Renal pelvis (tissue), 4 donors: ENCODE results near the gene MACF1. TPM values are rescaled to one million over a fixed set of nuclear protein-coding genes. Genes with fewer than 3 reads are reported as not detected.

ENCODE experiments used
- DNase-seq: peaks from one replicate; pipeline ENCODE4 v3.0.0-alpha.2; 2013
- polyA plus RNA-seq, 3 donors: library from polyadenylated mRNA; unstranded; fragments of 120-200 nt; gene quantifications; one replicate each; pipeline ENCODE4 v1.2.1, GENCODE V29; 2013; ENCODE audit not compliant: insufficient read length in 3 of 3

MACF1 gene
- polyA plus RNA-seq, 3 donors: 227 to 318 (median 276) TPM

DNA sequence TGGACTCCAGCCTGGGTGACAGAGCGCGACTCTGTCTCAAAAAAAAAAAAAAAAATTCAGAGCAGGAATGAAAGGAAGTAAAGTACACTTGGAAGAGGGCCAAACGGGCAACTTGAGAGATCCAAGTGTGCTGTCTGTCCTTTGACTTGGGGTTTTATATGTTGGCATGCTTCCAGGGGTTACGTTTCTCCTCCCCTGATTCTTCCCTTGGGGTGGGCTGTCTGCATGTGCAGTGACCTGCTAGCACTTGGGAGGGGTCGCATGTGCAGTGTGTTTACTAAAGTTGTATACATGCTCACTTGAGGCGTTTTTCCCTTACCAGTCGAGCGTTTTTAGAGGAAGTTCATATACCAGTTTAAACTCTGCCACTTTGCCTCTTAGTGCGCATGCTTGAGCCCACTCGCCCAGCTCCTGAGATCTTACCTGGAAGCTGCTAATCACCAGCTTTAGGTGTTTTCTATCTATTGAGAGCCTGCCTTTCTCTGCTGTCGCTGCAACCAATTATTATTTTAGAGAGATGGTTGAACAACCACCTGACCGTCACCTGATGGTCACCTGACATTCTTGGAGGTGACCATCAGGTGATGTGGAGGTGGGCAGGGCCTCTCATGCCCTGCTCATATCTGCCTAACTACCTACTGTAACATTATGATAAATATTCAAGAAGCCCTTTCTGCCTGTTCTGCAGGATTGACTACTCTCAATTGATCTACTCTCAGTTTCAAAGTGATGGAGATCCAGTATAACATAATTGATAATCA lies 140.1 kb downstream of the MACF1 start:
- DNase-seq: peak; percentile 5

GRCh38 chr1:39346872-39347271 lies 142.4 kb downstream of the MACF1 start:
- DNase-seq: no peak

GRCh38 chr1:39348278-39348677 lies 143.8 kb downstream of the MACF1 start:
- DNase-seq: no peak

DNA sequence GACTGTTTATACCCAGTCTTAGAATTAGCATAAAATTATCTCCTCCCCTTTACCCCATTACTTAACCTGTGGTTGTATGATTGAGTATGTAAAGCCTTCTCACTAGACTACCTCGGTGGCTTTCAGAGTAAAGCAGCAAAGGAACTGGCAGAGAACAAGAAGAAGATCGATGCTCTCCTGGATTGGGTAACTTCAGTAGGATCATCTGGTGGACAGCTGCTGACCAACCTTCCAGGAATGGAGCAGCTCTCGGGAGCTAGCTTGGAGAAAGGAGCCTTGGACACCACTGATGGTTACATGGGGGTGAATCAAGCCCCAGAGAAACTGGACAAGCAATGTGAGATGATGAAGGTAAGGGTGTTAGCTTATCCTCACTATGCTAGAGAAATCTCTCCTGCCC lies 148.4 kb downstream of the MACF1 start:
- DNase-seq: no peak

- DNase-seq: no peak
Measured at GRCh38 chr1:39354572-39354971, 150.1 kb downstream of the MACF1 start.

DNA sequence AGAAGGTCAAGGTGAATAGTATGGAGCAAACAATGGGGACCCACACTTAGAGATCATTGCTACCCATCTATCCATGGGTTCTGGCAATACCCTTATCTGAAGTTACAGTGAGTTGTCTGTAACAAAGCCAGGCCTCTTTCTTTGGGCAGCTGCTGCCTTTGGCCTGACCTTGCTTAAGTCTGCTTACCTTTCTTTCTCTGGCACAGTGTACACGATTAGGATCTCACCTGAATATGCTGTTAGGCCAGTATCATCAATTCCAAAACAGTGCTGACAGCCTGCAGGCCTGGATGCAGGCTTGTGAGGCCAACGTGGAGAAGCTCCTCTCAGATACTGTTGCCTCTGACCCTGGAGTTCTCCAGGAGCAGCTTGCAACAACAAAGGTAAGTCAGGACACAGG lies 154.0 kb downstream of the MACF1 start:
- no peak for DNase-seq

GRCh38 chr1:39359028-39359570 lies 154.6 kb downstream of the MACF1 start:
- DNase-seq: no peak

DNA sequence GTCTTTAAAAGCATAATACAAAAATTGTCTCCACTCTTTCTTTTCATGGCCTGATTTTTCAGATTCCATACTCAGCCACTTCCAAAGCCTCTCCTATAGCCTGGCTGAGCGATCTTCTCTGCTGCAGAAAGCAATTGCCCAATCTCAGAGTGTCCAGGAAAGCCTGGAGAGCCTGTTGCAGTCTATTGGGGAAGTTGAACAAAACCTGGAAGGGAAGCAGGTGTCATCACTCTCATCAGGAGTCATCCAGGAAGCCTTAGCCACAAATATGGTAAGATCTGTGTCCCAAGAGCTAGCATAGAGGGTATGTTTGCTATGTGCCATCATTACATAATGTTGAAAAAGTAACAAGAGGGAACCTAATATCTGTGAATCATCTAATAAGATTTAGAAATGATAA lies 156.2 kb downstream of the MACF1 start:
- DNase-seq: no peak

GRCh38 chr1:39361446-39361845 lies 157.0 kb downstream of the MACF1 start:
- no peak for DNase-seq

GRCh38 chr1:39363267-39363666 lies 158.8 kb downstream of the MACF1 start:
- DNase-seq: no peak

- DNase-seq: no peak
Measured at GRCh38 chr1:39368045-39368444, 163.6 kb downstream of the MACF1 start.

DNA sequence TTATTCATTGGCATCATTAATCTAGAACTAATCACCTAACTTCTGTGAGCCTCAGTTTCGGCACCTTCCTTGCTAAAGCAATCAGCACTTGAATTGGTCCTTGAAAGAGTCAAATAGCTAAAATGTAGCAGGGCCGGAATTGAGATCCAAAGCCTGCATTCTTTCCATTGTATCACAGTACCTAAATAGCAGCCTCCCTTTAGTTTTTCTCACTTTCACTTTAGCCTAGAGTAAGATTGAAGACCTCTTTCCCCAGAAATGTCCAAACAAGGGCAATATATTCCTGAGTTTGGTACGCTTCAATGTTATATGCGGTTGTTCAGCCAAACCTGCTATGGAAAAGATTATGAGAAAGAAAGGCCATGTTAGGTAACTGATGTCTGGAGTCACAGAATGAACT lies 165.1 kb downstream of the MACF1 start:
- DNase-seq: no peak

DNA sequence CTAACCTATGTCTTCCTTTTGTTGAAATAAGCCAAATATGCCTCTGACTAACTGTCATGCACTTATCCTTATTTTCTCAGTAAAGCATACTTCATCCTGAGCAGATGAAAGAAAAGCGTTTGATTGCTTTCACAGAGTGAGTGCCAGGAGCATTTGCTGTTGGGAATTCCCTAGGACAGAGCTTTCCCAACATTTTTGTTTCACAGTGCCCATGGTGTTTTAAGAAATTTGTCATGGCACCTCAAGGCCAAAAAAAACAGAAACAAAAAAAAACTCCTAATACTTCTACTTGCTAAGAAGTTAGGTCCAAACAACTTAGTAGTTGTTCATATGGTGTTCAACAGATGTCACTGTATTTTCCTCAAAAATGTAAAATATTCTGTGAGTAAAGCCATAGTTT lies 166.1 kb downstream of the MACF1 start:
- DNase-seq: no peak

- no peak for DNase-seq
Measured at GRCh38 chr1:39372105-39372504, 167.6 kb downstream of the MACF1 start.

GRCh38 chr1:39376656-39377055 lies 172.2 kb downstream of the MACF1 start:
- DNase-seq: no peak

- DNase-seq: no peak
Measured at GRCh38 chr1:39378377-39378776, 173.9 kb downstream of the MACF1 start.

DNA sequence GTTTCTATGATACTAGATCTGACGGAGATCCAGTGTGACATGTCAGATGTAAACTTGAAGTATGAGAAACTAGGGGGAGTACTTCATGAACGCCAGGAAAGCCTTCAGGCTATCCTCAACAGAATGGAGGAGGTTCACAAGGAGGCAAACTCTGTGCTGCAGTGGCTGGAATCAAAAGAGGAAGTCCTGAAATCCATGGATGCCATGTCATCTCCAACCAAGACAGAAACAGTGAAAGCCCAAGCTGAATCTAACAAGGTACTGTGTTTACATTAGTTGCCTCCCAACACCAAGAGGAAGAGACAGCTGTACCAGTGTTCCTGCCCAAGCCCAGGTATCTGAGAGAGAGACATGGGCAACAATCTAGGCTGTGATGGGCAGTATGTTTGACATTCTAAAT lies 174.7 kb downstream of the MACF1 start:
- DNase-seq: no peak

DNA sequence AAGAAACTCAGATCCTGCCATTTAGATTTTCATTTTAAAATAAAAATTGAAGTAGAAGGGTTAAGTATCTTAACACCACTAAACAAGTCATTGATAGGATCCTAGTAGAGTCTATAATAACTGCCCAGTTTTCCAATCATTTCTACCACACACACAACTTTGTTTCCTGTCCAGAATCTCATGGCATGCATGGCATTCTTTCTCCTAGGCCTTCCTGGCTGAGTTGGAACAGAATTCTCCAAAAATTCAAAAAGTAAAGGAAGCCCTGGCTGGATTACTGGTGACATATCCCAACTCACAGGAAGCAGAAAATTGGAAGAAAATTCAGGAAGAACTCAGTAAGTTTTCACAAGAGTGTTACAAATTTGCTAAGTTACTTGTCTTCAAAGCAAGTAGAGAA lies 175.5 kb downstream of the MACF1 start:
- no peak for DNase-seq

GRCh38 chr1:39381839-39382238 lies 177.3 kb downstream of the MACF1 start:
- no peak for DNase-seq

DNA sequence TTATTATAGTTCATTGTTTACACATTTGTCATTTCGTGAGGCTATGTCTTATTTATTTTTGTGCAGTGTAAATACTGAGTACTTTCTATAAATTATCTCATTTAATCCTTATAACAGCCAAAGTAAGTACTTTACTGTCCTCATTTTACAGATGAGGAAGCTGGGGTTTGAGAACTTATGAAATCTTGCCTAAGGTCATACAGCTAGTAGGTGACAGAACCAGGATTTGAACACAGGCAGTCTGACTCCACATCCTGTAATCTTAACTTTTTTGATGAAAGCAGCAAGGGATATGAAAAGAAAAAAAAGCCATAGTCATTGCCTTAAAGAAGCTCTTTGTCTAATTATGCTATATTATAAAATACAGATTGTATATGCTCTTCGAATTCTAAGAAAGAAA lies 179.8 kb downstream of the MACF1 start:
- DNase-seq: no peak

GRCh38 chr1:39385067-39385988 lies 180.8 kb downstream of the MACF1 start:
- DNase-seq: no peak

GRCh38 chr1:39386997-39387396 lies 182.5 kb downstream of the MACF1 start:
- no peak for DNase-seq

DNA sequence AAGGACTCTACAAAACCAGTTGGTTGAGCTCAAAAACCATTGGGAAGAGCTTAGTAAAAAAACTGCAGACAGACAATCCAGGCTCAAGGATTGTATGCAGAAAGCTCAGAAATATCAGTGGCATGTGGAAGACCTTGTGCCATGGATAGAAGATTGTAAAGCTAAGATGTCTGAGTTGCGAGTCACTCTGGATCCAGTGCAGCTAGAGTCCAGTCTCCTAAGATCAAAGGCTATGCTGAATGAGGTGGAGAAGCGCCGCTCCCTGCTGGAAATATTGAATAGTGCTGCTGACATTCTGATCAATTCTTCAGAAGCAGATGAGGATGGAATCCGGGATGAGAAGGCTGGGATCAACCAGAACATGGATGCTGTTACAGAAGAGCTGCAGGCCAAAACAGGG lies 183.0 kb downstream of the MACF1 start:
- no peak for DNase-seq
